Measurements from ENCODE around the gene MAP4K4. TPM values are rescaled to one million over a fixed set of nuclear protein-coding genes. Genes with fewer than 3 reads are reported as not detected.

The MAP4K4 gene
- total RNA-seq, 1 experiment from 2014 or later: 133 TPM

DNA sequence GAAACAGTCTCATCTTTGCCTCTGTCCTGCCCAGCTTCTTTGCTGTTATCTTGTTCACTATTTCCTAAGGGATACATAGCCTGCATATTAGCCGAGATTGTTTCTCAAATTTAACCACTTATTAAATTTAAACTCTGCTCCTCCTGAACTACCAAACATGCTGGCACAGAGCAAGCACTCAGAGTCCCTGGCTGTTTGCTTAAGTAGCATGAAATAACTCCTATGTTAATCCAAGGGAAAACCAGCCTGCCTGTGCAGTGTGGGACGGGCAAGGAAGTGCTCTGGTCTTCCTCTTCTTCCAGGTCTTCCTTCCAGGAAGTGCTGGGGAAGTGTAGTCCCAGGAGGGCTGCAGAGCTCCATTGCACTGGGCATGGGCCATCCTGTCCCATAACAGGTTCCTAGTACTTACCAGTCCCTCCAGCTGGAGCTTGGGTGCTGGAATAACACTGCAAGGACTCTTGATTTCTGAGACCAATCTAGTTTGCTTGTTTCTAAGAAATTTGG is 198.4 kb downstream of the MAP4K4 start:
- Histone ChIP-seq H3K9ac (ENCODE audit: low read length) (no peak overlapping the region), H3K36me3 (ENCODE audit: low read depth, low read length) (peaks cover 61% of the 10 kb centered on the region), H2AFZ (ENCODE audit: low read length) (no peak overlapping the region), H3K27ac (ENCODE audit: low read length) (no peak overlapping the region), H3K4me3 (ENCODE audit: low read length) (no peak overlapping the region), H3K79me2 (ENCODE audit: low read length) (no peaks in the 10 kb centered on the region), H3K27me3 (ENCODE audit: low read length) (no peaks in the 10 kb centered on the region), H4K20me1 (ENCODE audit: low read length) (no peaks in the 10 kb centered on the region), H3K4me1 (ENCODE audit: insufficient read depth, low read length) (peaks cover 18% of the 10 kb centered on the region), H3K4me2 (ENCODE audit: low read length) (no peak overlapping the region), H3K9me2 (replicated peaks; ENCODE audit: low read length) (no peaks in the 10 kb centered on the region), H3K9me3 (ENCODE audit: low read length) (no peaks in the 10 kb centered on the region), H3F3A (ENCODE audit: low read length, unreplicated experiment) (peaks cover 8% of the 10 kb centered on the region)
- CTCF ChIA-PET: no interaction called here
- POLR2A ChIA-PET (ENCODE audit: unreplicated experiment): no interaction called here
- ATAC-seq (no peak), DNase-seq (no peak)
- BruUV-seq (replicated peaks): no TSS peak
- TF ChIP-seq EZH2 (IDR thresholded peaks at IDR 0.05; ENCODE audit: low read length, unreplicated experiment): no peak
- no peak for TF ChIP-seq CTCF (conservative IDR thresholded peaks at IDR 0.05; ENCODE audit: low read depth, low read length)
- no peak for TF ChIP-seq EZH2phosphoT487 (IDR thresholded peaks at IDR 0.05; ENCODE audit: borderline replicate concordance, low read length)
- intact Hi-C loops (cut with micrococcal nuclease): no loop called here

- DNase-seq (no peak), ATAC-seq (no peak)
- Histone ChIP-seq H3F3A (ENCODE audit: low read length, unreplicated experiment) (peaks cover 8% of the 10 kb centered on the region), H3K9me2 (replicated peaks; ENCODE audit: low read length) (no peaks in the 10 kb centered on the region), H2AFZ (ENCODE audit: low read length) (no peak overlapping the region), H3K79me2 (ENCODE audit: low read length) (no peaks in the 10 kb centered on the region), H4K20me1 (ENCODE audit: low read length) (no peaks in the 10 kb centered on the region), H3K27me3 (ENCODE audit: low read length) (no peaks in the 10 kb centered on the region), H3K4me2 (ENCODE audit: low read length) (no peak overlapping the region), H3K9me3 (ENCODE audit: low read length) (no peaks in the 10 kb centered on the region), H3K4me3 (ENCODE audit: low read length) (no peak overlapping the region), H3K9ac (ENCODE audit: low read length) (no peak overlapping the region), H3K36me3 (ENCODE audit: low read depth, low read length) (peaks cover 50% of the 10 kb centered on the region), H3K4me1 (ENCODE audit: insufficient read depth, low read length) (peaks cover 18% of the 10 kb centered on the region), H3K27ac (ENCODE audit: low read length) (no peak overlapping the region)
- intact Hi-C loops (cut with micrococcal nuclease): no loop called here
- POLR2A ChIA-PET (ENCODE audit: unreplicated experiment): interaction anchor here (0.7 kb wide), 1 partner anchor 102 kb away, joined by 3 read pairs; no protein-coding TSS in a partner anchor
- BruUV-seq (replicated peaks): no TSS peak
- TF ChIP-seq CTCF (conservative IDR thresholded peaks at IDR 0.05; ENCODE audit: low read depth, low read length) (no peak), EZH2 (IDR thresholded peaks at IDR 0.05; ENCODE audit: low read length, unreplicated experiment) (no peak), EZH2phosphoT487 (IDR thresholded peaks at IDR 0.05; ENCODE audit: borderline replicate concordance, low read length) (no peak)
- CTCF ChIA-PET: interaction anchor here (1.1 kb wide), 1 partner anchor 16 kb away, joined by 4 read pairs; no protein-coding TSS in a partner anchor
These were observed 199.8 kb downstream of the MAP4K4 start for GRCh38 chr2:101897301-101897700.

DNA sequence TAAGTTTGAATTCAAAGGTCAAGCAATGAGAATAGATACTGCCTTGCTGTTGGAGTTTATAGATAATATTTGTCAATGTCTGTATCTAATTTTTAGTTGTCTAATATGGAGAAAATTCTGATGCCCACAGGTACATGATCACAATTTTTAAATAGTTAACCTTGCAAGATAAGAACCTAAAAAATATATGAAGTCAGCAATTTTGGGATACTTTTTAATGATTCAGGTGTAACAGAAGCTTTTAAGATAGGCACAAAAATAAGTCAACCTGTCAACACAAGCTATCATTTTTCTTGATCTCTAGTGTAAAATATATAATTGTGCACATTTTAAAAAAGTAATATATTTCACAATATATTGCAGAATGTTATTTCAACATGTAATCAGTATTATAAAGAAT is 201.8 kb downstream of the MAP4K4 start:
- ATAC-seq (no peak), DNase-seq (no peak)
- Histone ChIP-seq H3K27ac (ENCODE audit: low read length) (peak overlapping the region; percentile 59), H3K9ac (ENCODE audit: low read length) (no peak overlapping the region), H3K9me2 (replicated peaks; ENCODE audit: low read length) (no peaks in the 10 kb centered on the region), H3K4me1 (ENCODE audit: insufficient read depth, low read length) (peaks cover 18% of the 10 kb centered on the region), H3K9me3 (ENCODE audit: low read length) (no peaks in the 10 kb centered on the region), H3K36me3 (ENCODE audit: low read depth, low read length) (peaks cover 32% of the 10 kb centered on the region), H3F3A (ENCODE audit: low read length, unreplicated experiment) (peaks cover 8% of the 10 kb centered on the region), H3K79me2 (ENCODE audit: low read length) (no peaks in the 10 kb centered on the region), H2AFZ (ENCODE audit: low read length) (no peak overlapping the region), H3K4me2 (ENCODE audit: low read length) (peak overlapping the region; percentile 41), H3K27me3 (ENCODE audit: low read length) (no peaks in the 10 kb centered on the region), H3K4me3 (ENCODE audit: low read length) (no peak overlapping the region), H4K20me1 (ENCODE audit: low read length) (no peaks in the 10 kb centered on the region)
- intact Hi-C loops (cut with micrococcal nuclease): no loop called here
- ChIA-PET POLR2A (ENCODE audit: unreplicated experiment) (no interaction called here), CTCF (no interaction called here)
- TF ChIP-seq EZH2phosphoT487 (IDR thresholded peaks at IDR 0.05; ENCODE audit: borderline replicate concordance, low read length) (no peak), CTCF (conservative IDR thresholded peaks at IDR 0.05; ENCODE audit: low read depth, low read length) (no peak), EZH2 (IDR thresholded peaks at IDR 0.05; ENCODE audit: low read length, unreplicated experiment) (no peak)
- BruUV-seq (replicated peaks): no TSS peak

All from PC-3 (cell line).